GM21529 (cell line): ENCODE results near the gene ILKAP.

Experiments used
- ATAC-seq: cut with Tn5 transposase; IDR thresholded peaks from one replicate; pipeline ENCODE4 v1.9.1; 2021; ENCODE audit not compliant: unreplicated experiment

Gene ILKAP

GRCh38 chr2:238125127-238125885, 78.2 kb downstream of the ILKAP start:
- no peak for ATAC-seq

- ATAC-seq, result no peak
Measured at GRCh38 chr2:238124488-238125126, 78.9 kb downstream of the ILKAP start.

GRCh38 chr2:238123991-238124470, 79.5 kb downstream of the ILKAP start:
- no peak for ATAC-seq

- ATAC-seq, result no peak
Measured at GRCh38 chr2:238123218-238123971, 80.1 kb downstream of the ILKAP start.

GRCh38 chr2:238122287-238123217, 80.9 kb downstream of the ILKAP start:
- no peak for ATAC-seq

GRCh38 chr2:238121511-238122286, 81.8 kb downstream of the ILKAP start:
- no peak for ATAC-seq

- no peak for ATAC-seq
Measured at GRCh38 chr2:238120463-238121298, 82.8 kb downstream of the ILKAP start.
